Stimulated activated naive CD8-positive, alpha-beta T cell treated with anti-CD3 and anti-CD28 coated beads, Interleukin-15, Interleukin-2, amounts not matched to agents 100 ng/mL and 50 ng/mL, for 24 hours (primary cell): ENCODE measurements around the gene UNC80.
A peak's percentile ranks its signal among the peaks of the same experiment; 100 is the strongest.

Experiments
- H3K27ac Mint-ChIP-seq: one replicate; pipeline ENCODE4 v1.8.0; 2021; ENCODE audit warnings: mild to moderate bottlenecking, mixed read lengths
- H3K27me3 Mint-ChIP-seq: one replicate; pipeline ENCODE4 v1.8.0; 2021; ENCODE audit warnings: mixed read lengths
- H3K36me3 Mint-ChIP-seq: one replicate; pipeline ENCODE4 v1.8.0; 2021; ENCODE audit warnings: low read depth, mixed read lengths
- H3K4me1 Mint-ChIP-seq: one replicate; pipeline ENCODE4 v1.8.0; 2021; ENCODE audit warnings: low read depth, mixed read lengths
- H3K4me3 Mint-ChIP-seq: one replicate; pipeline ENCODE4 v1.8.0; 2021; ENCODE audit warnings: mild to moderate bottlenecking, mixed read lengths
- H3K9me3 Mint-ChIP-seq: one replicate; pipeline ENCODE4 v1.8.0; 2021; ENCODE audit warnings: mixed read lengths

Gene UNC80

GRCh38 chr2:210034087-210034683 lies 262.6 kb downstream of the UNC80 start:
- Mint-ChIP-seq H3K4me3 (no peak overlapping the region), H3K9me3 (no peaks in the 10 kb centered on the region), H3K27me3 (no peaks in the 10 kb centered on the region), H3K36me3 (peaks cover 14% of the 10 kb centered on the region), H3K4me1 (peaks cover 4% of the 10 kb centered on the region), H3K27ac (peak overlapping the region; percentile 17)

GRCh38 chr2:210035679-210036078 lies 264.0 kb downstream of the UNC80 start:
- no peak overlapping the region for H3K27ac Mint-ChIP-seq
- no peaks in the 10 kb centered on the region for H3K9me3 Mint-ChIP-seq
- peaks cover 4% of the 10 kb centered on the region for H3K4me1 Mint-ChIP-seq
- H3K36me3 Mint-ChIP-seq, result peaks cover 11% of the 10 kb centered on the region
- H3K27me3 Mint-ChIP-seq, result no peaks in the 10 kb centered on the region
- H3K4me3 Mint-ChIP-seq, result no peak overlapping the region

- Mint-ChIP-seq H3K4me1 (peaks cover 4% of the 10 kb centered on the region), H3K9me3 (no peaks in the 10 kb centered on the region), H3K27ac (no peak overlapping the region), H3K36me3 (peaks cover 9% of the 10 kb centered on the region), H3K27me3 (no peaks in the 10 kb centered on the region), H3K4me3 (no peak overlapping the region)
Observed at GRCh38 chr2:210038078-210038477, 266.4 kb downstream of the UNC80 start.

- Mint-ChIP-seq H3K4me3 (no peak overlapping the region), H3K27me3 (no peaks in the 10 kb centered on the region), H3K36me3 (peaks cover 29% of the 10 kb centered on the region), H3K27ac (no peak overlapping the region), H3K4me1 (no peaks in the 10 kb centered on the region), H3K9me3 (peaks cover 8% of the 10 kb centered on the region)
Observed at GRCh38 chr2:210046851-210047500, 275.3 kb downstream of the UNC80 start.
